GM23338 (cell line): ENCODE results near the gene B4GALT5. TPM values are rescaled to one million over a fixed set of nuclear protein-coding genes. Genes with fewer than 3 reads are reported as not detected.

Experiments
- ATAC-seq: fragments of 200-7000 bp; cut with Tn5 transposase; 3 replicates; pipeline ENCODE4 v1.9.1; 2020
- DNase-seq: peaks from one replicate; pipeline ENCODE4 v3.0.0-alpha.2; 2015; ENCODE audit warnings: low spot score
- H2AFZ ChIP-seq: fragments of 200-600 bp; sonication (generic); 2 replicates; pipeline ENCODE4 v1.8.0; 2016; ENCODE audit warnings: antibody characterized with exemption, mild to moderate bottlenecking, moderate library complexity
- H3F3A ChIP-seq: fragments of 200-600 bp; sonication (generic); replicated peaks from 2 replicates; pipeline ENCODE4 v1.8.0; 2017; ENCODE audit warnings: antibody characterized with exemption, mixed run types, low read depth
- H3K27ac ChIP-seq: fragments of 200-600 bp; sonication (generic); 2 replicates; pipeline ENCODE4 v1.6.1; 2016; ENCODE audit warnings: low read depth
- H3K27me3 ChIP-seq: fragments of 200-600 bp; sonication (generic); 2 replicates; pipeline ENCODE4 v1.8.0; 2016; ENCODE audit warnings: mild to moderate bottlenecking, mixed run types, moderate library complexity; ENCODE audit not compliant: insufficient read depth
- H3K36me3 ChIP-seq: fragments of 200-600 bp; sonication (generic); 2 replicates; pipeline ENCODE4 v1.8.0; 2016; ENCODE audit warnings: mild to moderate bottlenecking; ENCODE audit not compliant: insufficient read depth
- H3K4me1 ChIP-seq: fragments of 200-600 bp; sonication (generic); 2 replicates; pipeline ENCODE4 v1.8.0; 2016; ENCODE audit warnings: mild to moderate bottlenecking, moderate library complexity; ENCODE audit not compliant: insufficient read depth
- H3K4me2 ChIP-seq: fragments of 200-600 bp; sonication (generic); 2 replicates; pipeline ENCODE4 v1.7.1; 2017; ENCODE audit warnings: mixed run types
- H3K4me3 ChIP-seq: fragments of 200-600 bp; sonication (generic); 2 replicates; pipeline ENCODE4 v1.6.1; 2016; ENCODE audit warnings: mixed run types
- H3K79me2 ChIP-seq: fragments of 200-600 bp; sonication (generic); replicated peaks from 2 replicates; pipeline ENCODE4 v1.8.0; 2017; ENCODE audit warnings: mild to moderate bottlenecking; ENCODE audit not compliant: insufficient read depth
- H3K9me2 ChIP-seq: fragments of 200-600 bp; sonication (generic); 2 replicates; pipeline ENCODE4 v1.8.0; 2017; ENCODE audit not compliant: insufficient read depth
- H4K20me1 ChIP-seq: fragments of 200-600 bp; sonication (generic); replicated peaks from 2 replicates; pipeline ENCODE4 v1.8.0; 2017; ENCODE audit warnings: mild to moderate bottlenecking; ENCODE audit not compliant: insufficient read depth
- H3K27ac Mint-ChIP-seq: 2 replicates; pipeline ENCODE4 v1.8.0; 2020; ENCODE audit warnings: inconsistent platforms, mild to moderate bottlenecking, moderate library complexity, mixed read lengths
- H3K27me3 Mint-ChIP-seq: 3 replicates; pipeline ENCODE4 v1.8.0; 2022; ENCODE audit warnings: low read depth, mild to moderate bottlenecking, moderate library complexity, mixed read lengths, inconsistent platforms; ENCODE audit not compliant: insufficient read depth, poor library complexity
- H3K36me3 Mint-ChIP-seq: 3 replicates; pipeline ENCODE4 v1.8.0; 2021; ENCODE audit warnings: low read depth, mild to moderate bottlenecking, inconsistent platforms, moderate library complexity, mixed read lengths
- H3K4me1 Mint-ChIP-seq: 3 replicates; pipeline ENCODE4 v1.8.0; 2020; ENCODE audit warnings: mild to moderate bottlenecking, inconsistent platforms, mixed read lengths
- H3K4me3 Mint-ChIP-seq: 3 replicates; pipeline ENCODE4 v1.8.0; 2021; ENCODE audit warnings: moderate library complexity, mild to moderate bottlenecking, inconsistent platforms, mixed read lengths
- H3K9me3 Mint-ChIP-seq: 3 replicates; pipeline ENCODE4 v1.8.0; 2020; ENCODE audit warnings: moderate library complexity, mild to moderate bottlenecking, inconsistent platforms, mixed read lengths
- CREB1 ChIP-seq: fragments of 250-450 bp; sonication (Bioruptor Pico); IDR thresholded peaks from 2 replicates; pipeline ENCODE4 v1.5.0; 2020; ENCODE audit warnings: low read depth, mild to moderate bottlenecking, moderate library complexity
- EZH2 ChIP-seq: fragments of 200-600 bp; sonication (generic); IDR thresholded peaks from one replicate; pipeline ENCODE4 v1.8.0; 2017; ENCODE audit warnings: antibody characterized with exemption, mild to moderate bottlenecking, low read depth; ENCODE audit not compliant: unreplicated experiment
- EZH2phosphoT487 ChIP-seq: fragments of 200-600 bp; sonication (generic); IDR thresholded peaks from one replicate; pipeline ENCODE4 v1.8.1; 2018; ENCODE audit warnings: antibody characterized with exemption; ENCODE audit not compliant: unreplicated experiment
- JUNB ChIP-seq: IDR thresholded peaks from one replicate; pipeline ENCODE4 v1.6.1; 2016; ENCODE audit warnings: antibody characterized with exemption; ENCODE audit not compliant: unreplicated experiment
- NANOG ChIP-seq: IDR thresholded peaks from 2 replicates; pipeline ENCODE4 v1.6.1; 2016; ENCODE audit warnings: antibody characterized with exemption, borderline replicate concordance
- POLR2AphosphoS5 ChIP-seq: IDR thresholded peaks from 2 replicates; pipeline ENCODE4 v1.6.1; 2016; ENCODE audit warnings: antibody characterized with exemption, low read depth
- REST ChIP-seq: IDR thresholded peaks from one replicate; pipeline ENCODE4 v1.6.1; 2018; ENCODE audit warnings: antibody characterized with exemption; ENCODE audit not compliant: unreplicated experiment
- STAT1 ChIP-seq: IDR thresholded peaks from one replicate; pipeline ENCODE4 v1.6.1; 2016; ENCODE audit warnings: antibody characterized with exemption; ENCODE audit not compliant: unreplicated experiment
- ZNF114 ChIP-seq: fragments of 250-450 bp; sonication (Bioruptor Pico); IDR thresholded peaks from 2 replicates; pipeline ENCODE4 v1.5.0; 2020; ENCODE audit warnings: mild to moderate bottlenecking, moderate library complexity
- ZNF331 ChIP-seq: fragments of 250-450 bp; sonication (Bioruptor Pico); IDR thresholded peaks from 2 replicates; pipeline ENCODE4 v1.5.0; 2020; ENCODE audit warnings: low read depth, mild to moderate bottlenecking, moderate library complexity
- polyA plus RNA-seq: library from polyadenylated mRNA; unstranded; fragments of >200 nt; fragmentation: Nextera tagmentation; extraction: Ambion mirVana; gene quantifications from 2 replicates; pipeline ENCODE4 v1.2.1, GENCODE V29; 2016
- total RNA-seq: library from RNA; depleted of rRNA; stranded (reverse); fragments of >200 nt; shearing (Covaris generic); gene quantifications from 2 replicates; pipeline ENCODE4 v1.2.3, GENCODE V29; 2014
- TF ChIP-seq, protein P1 (sequence below): IDR thresholded peaks from 2 replicates; pipeline ENCODE4 v1.6.1; 2016; ENCODE audit warnings: antibody characterized with exemption
- TF ChIP-seq, protein P2 (sequence below): fragments of 250-450 bp; sonication (Bioruptor Pico); IDR thresholded peaks from 2 replicates; pipeline ENCODE4 v1.5.0; 2020; ENCODE audit warnings: mild to moderate bottlenecking, moderate library complexity
- TF ChIP-seq, protein P3 (sequence below), 2 experiments: fragments of 200-600 bp in 1 of 2; sonication (generic) in 1 of 2; conservative IDR thresholded peaks; 2 replicates each; pipeline versions ENCODE4 v1.5.1 to v1.6.1; 2016 to 2017; ENCODE audit warnings: antibody characterized with exemption in 2 of 2, low read depth in 2 of 2, mild to moderate bottlenecking in 2 of 2, moderate library complexity in 1 of 2

Gene B4GALT5
- total and polyA plus RNA-seq, 2 experiments from 2014 or later = 19.1 to 50.3 TPM

GRCh38 chr20:49631061-49631716 is 82.5 kb downstream of the B4GALT5 start:
- ATAC-seq = peak; percentile 10
- H3K9me3 Mint-ChIP-seq = peaks cover 2% of the 10 kb centered on the region; the same call in 2 of the 3 replicates
- H3K27ac Mint-ChIP-seq = peak overlapping the region; percentile 25
- no peak overlapping the region for H2AFZ ChIP-seq
- H3K27me3 Mint-ChIP-seq = peaks cover 23% of the 10 kb centered on the region
- H3K36me3 Mint-ChIP-seq = peaks cover 35% of the 10 kb centered on the region
- TF ChIP-seq JUNB (no peak), CREB1 (CRISPR knock-in tag) (no peak), ZNF114 (CRISPR knock-in tag) (no peak), EZH2 (no peak), REST (no peak), NANOG (no peak), ZNF331 (no peak), POLR2AphosphoS5 (no peak), EZH2phosphoT487 (no peak), STAT1 (no peak)
- TF ChIP-seq, protein P1, sequence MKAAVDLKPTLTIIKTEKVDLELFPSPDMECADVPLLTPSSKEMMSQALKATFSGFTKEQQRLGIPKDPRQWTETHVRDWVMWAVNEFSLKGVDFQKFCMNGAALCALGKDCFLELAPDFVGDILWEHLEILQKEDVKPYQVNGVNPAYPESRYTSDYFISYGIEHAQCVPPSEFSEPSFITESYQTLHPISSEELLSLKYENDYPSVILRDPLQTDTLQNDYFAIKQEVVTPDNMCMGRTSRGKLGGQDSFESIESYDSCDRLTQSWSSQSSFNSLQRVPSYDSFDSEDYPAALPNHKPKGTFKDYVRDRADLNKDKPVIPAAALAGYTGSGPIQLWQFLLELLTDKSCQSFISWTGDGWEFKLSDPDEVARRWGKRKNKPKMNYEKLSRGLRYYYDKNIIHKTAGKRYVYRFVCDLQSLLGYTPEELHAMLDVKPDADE = no peak
- TF ChIP-seq, protein P2, sequence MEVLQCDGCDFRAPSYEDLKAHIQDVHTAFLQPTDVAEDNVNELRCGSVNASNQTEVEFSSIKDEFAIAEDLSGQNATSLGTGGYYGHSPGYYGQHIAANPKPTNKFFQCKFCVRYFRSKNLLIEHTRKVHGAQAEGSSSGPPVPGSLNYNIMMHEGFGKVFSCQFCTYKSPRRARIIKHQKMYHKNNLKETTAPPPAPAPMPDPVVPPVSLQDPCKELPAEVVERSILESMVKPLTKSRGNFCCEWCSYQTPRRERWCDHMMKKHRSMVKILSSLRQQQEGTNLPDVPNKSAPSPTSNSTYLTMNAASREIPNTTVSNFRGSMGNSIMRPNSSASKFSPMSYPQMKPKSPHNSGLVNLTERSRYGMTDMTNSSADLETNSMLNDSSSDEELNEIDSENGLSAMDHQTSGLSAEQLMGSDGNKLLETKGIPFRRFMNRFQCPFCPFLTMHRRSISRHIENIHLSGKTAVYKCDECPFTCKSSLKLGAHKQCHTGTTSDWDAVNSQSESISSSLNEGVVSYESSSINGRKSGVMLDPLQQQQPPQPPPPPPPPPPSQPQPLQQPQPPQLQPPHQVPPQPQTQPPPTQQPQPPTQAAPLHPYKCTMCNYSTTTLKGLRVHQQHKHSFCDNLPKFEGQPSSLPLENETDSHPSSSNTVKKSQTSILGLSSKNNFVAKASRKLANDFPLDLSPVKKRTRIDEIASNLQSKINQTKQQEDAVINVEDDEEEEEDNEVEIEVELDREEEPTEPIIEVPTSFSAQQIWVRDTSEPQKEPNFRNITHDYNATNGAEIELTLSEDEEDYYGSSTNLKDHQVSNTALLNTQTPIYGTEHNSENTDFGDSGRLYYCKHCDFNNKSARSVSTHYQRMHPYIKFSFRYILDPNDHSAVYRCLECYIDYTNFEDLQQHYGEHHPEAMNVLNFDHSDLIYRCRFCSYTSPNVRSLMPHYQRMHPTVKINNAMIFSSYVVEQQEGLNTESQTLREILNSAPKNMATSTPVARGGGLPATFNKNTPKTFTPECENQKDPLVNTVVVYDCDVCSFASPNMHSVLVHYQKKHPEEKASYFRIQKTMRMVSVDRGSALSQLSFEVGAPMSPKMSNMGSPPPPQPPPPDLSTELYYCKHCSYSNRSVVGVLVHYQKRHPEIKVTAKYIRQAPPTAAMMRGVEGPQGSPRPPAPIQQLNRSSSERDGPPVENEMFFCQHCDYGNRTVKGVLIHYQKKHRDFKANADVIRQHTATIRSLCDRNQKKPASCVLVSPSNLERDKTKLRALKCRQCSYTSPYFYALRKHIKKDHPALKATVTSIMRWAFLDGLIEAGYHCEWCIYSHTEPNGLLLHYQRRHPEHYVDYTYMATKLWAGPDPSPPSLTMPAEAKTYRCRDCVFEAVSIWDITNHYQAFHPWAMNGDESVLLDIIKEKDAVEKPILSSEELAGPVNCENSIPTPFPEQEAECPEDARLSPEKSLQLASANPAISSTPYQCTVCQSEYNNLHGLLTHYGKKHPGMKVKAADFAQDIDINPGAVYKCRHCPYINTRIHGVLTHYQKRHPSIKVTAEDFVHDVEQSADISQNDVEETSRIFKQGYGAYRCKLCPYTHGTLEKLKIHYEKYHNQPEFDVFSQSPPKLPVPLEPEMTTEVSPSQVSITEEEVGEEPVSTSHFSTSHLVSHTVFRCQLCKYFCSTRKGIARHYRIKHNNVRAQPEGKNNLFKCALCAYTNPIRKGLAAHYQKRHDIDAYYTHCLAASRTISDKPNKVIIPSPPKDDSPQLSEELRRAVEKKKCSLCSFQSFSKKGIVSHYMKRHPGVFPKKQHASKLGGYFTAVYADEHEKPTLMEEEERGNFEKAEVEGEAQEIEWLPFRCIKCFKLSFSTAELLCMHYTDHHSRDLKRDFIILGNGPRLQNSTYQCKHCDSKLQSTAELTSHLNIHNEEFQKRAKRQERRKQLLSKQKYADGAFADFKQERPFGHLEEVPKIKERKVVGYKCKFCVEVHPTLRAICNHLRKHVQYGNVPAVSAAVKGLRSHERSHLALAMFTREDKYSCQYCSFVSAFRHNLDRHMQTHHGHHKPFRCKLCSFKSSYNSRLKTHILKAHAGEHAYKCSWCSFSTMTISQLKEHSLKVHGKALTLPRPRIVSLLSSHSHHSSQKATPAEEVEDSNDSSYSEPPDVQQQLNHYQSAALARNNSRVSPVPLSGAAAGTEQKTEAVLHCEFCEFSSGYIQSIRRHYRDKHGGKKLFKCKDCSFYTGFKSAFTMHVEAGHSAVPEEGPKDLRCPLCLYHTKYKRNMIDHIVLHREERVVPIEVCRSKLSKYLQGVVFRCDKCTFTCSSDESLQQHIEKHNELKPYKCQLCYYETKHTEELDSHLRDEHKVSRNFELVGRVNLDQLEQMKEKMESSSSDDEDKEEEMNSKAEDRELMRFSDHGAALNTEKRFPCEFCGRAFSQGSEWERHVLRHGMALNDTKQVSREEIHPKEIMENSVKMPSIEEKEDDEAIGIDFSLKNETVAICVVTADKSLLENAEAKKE (CRISPR knock-in tag) = no peak
- TF ChIP-seq, protein P3, sequence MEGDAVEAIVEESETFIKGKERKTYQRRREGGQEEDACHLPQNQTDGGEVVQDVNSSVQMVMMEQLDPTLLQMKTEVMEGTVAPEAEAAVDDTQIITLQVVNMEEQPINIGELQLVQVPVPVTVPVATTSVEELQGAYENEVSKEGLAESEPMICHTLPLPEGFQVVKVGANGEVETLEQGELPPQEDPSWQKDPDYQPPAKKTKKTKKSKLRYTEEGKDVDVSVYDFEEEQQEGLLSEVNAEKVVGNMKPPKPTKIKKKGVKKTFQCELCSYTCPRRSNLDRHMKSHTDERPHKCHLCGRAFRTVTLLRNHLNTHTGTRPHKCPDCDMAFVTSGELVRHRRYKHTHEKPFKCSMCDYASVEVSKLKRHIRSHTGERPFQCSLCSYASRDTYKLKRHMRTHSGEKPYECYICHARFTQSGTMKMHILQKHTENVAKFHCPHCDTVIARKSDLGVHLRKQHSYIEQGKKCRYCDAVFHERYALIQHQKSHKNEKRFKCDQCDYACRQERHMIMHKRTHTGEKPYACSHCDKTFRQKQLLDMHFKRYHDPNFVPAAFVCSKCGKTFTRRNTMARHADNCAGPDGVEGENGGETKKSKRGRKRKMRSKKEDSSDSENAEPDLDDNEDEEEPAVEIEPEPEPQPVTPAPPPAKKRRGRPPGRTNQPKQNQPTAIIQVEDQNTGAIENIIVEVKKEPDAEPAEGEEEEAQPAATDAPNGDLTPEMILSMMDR (conservative IDR thresholded peaks at IDR 0.05; ENCODE audit: low read depth in 2 of 2) = no peak
- peaks cover 56% of the 10 kb centered on the region for H3K4me1 Mint-ChIP-seq
- no peak for DNase-seq
- peaks cover 38% of the 10 kb centered on the region for H3K4me1 ChIP-seq
- H3K4me3 Mint-ChIP-seq = no peak overlapping the region
- H3K27me3 ChIP-seq = no peaks in the 10 kb centered on the region
- peak overlapping the region; percentile 49; the same call in 1 of the 2 replicates for H3K4me2 ChIP-seq
- peaks cover 5% of the 10 kb centered on the region; the same call in 1 of the 2 replicates for H4K20me1 ChIP-seq
- H3K79me2 ChIP-seq = peaks cover 7% of the 10 kb centered on the region
- peaks cover 13% of the 10 kb centered on the region; the same call in 1 of the 2 replicates for H3K36me3 ChIP-seq
- no peaks in the 10 kb centered on the region for H3K9me2 ChIP-seq
- H3K4me3 ChIP-seq = no peak overlapping the region
- peaks cover 5% of the 10 kb centered on the region for H3F3A ChIP-seq
- H3K27ac ChIP-seq = peak overlapping the region; percentile 90; the same call in 1 of the 2 replicates
